Adrenal gland (tissue), 5 donors: ENCODE measurements around the gene UROC1.

Experiments used
- CTCF ChIP-seq, 6 experiments: fragments of 450-650 bp in 4 of 6; fragments of 200-600 bp in 2 of 6; sonication (generic) in 1 of 6; IDR thresholded peaks; 1 replicate in 5 of 6; 2 replicates in 1 of 6; pipeline versions ENCODE4 v1.5.1 to v1.8.0; 2016 to 2021; ENCODE audit warnings: antibody characterized with exemption in 6 of 6, mild to moderate bottlenecking in 2 of 6, moderate library complexity in 1 of 6
- POLR2A ChIP-seq, 2 donors: fragments of 450-650 bp; IDR thresholded peaks; one replicate each; pipeline ENCODE4 v1.6.1; 2017; ENCODE audit warnings: antibody characterized with exemption in 2 of 2, mild to moderate bottlenecking in 2 of 2, moderate library complexity in 1 of 2
- donor health status: DM: no; HTN: no; CAD: no.

DNA sequence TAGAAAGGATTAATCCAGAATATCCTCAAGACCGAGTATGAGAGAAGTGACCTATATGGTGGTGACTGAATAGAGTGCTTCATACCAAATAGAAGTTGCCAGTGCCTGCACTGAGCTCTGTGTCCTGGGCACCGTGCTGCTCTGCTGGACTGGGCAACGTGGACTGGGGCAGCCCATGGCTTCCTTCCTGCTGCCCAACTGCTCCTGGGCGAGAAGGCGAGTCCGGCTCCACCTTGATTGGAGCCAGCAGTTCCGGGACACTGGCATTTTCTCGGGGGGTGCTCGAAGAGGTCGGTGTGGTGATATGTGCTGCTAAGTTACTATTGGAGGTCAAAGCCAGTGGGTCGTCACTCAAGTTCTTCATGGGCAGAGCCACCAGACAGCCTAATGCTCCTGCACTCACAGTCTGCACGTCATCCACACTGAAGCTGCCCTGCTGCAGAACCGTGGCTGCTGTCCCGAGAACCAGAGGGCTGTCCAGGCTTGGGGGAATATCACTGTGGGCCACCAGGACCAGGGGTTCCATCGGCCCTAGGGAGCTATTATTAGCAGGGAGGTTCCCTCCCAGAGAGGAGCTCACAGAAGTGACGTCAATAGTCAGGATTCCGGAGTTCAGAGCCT, 56.0 kb downstream of the UROC1 start:
- no peak for TF ChIP-seq CTCF (IDR thresholded peaks at IDR 0.05)
- TF ChIP-seq POLR2A (IDR thresholded peaks at IDR 0.05) = no peak
